Caco-2 (cell line): Measurements from ENCODE around the gene TTLL7. TPM values are rescaled to one million over a fixed set of nuclear protein-coding genes. Genes with fewer than 3 reads are reported as not detected.
A peak's percentile ranks its signal among the peaks of the same experiment; 100 is the strongest.

Source experiments
- BruUV-seq: library from RNA; stranded (reverse); fragments of 400-500 nt; replicated peaks from 2 replicates; lab custom pipeline; 2021; lab: Mats Ljungman, UMichigan
- CTCF ChIA-PET: fragments of 300-600 bp; sonication (Branson Sonifier 250); formaldehyde crosslinking; loops from one replicate; lab custom pipeline; 2022; ENCODE audit warnings: antibody characterized with exemption; lab: Charles Lee
- POLR2A ChIA-PET: fragments of 300-600 bp; sonication (Branson Sonifier 250); formaldehyde crosslinking; loops from one replicate; lab custom pipeline; 2022; ENCODE audit warnings: antibody characterized with exemption; lab: Charles Lee
- DNase-seq, 2 experiments: peaks; one replicate each; pipeline versions ENCODE4 v3.0.0 to v3.0.0-alpha.2; 2020 to 2022
- H3K27me3 ChIP-seq: replicated peaks from 2 replicates; pipeline ENCODE4 v1.6.0; 2011; ENCODE audit warnings: low read length; ENCODE audit not compliant: control insufficient read depth, insufficient read depth
- H3K36me3 ChIP-seq: 2 replicates; pipeline ENCODE4 v1.5.1; 2011; ENCODE audit warnings: low read length; ENCODE audit not compliant: control insufficient read depth, insufficient read depth
- H3K4me1 ChIP-seq: fragments of 250-450 bp; sonication (Bioruptor Pico); 2 replicates; pipeline ENCODE4 v1.5.1; 2020; ENCODE audit warnings: mild to moderate bottlenecking
- H3K4me3 ChIP-seq: 2 replicates; pipeline ENCODE4 v1.5.1; 2011; ENCODE audit warnings: low read depth, mild to moderate bottlenecking, control low read depth, low read length
- H3K9me3 ChIP-seq: fragments of 250-450 bp; sonication (Bioruptor Pico); 2 replicates; pipeline ENCODE4 v1.5.1; 2020; ENCODE audit warnings: mild to moderate bottlenecking, moderate library complexity
- H3K27ac Mint-ChIP-seq: one replicate; pipeline ENCODE4 v1.8.0; 2022; ENCODE audit warnings: mixed read lengths; ENCODE audit not compliant: unreplicated experiment
- H3K27me3 Mint-ChIP-seq: one replicate; pipeline ENCODE4 v1.8.0; 2022; ENCODE audit warnings: mixed read lengths; ENCODE audit not compliant: insufficient read depth, unreplicated experiment
- H3K36me3 Mint-ChIP-seq: one replicate; pipeline ENCODE4 v1.8.0; 2022; ENCODE audit warnings: mild to moderate bottlenecking, mixed read lengths; ENCODE audit not compliant: insufficient read depth, unreplicated experiment
- H3K4me1 Mint-ChIP-seq: one replicate; pipeline ENCODE4 v1.8.0; 2022; ENCODE audit warnings: low read depth, mixed read lengths; ENCODE audit not compliant: unreplicated experiment
- H3K4me3 Mint-ChIP-seq: one replicate; pipeline ENCODE4 v1.8.0; 2022; ENCODE audit warnings: mild to moderate bottlenecking, moderate library complexity, mixed read lengths; ENCODE audit not compliant: unreplicated experiment
- H3K9me3 Mint-ChIP-seq: one replicate; pipeline ENCODE4 v1.8.0; 2022; ENCODE audit warnings: mixed read lengths; ENCODE audit not compliant: unreplicated experiment
- intact Hi-C: fragments of 100-400 bp; cut with micrococcal nuclease; formaldehyde crosslinking; loops from one replicate; pipeline ENCODE4 v1.10.0; 2022; ENCODE audit not compliant: unreplicated experiment
- total RNA-seq: library from RNA; stranded (reverse); gene quantifications from 2 replicates; pipeline ENCODE4 v1.2.3, GENCODE V29; 2022
- TF ChIP-seq, protein P1 (sequence below), 2 experiments: fragments of 200-600 bp in 1 of 2; IDR thresholded peaks; 1 replicate in 1 of 2; 2 replicates in 1 of 2; pipeline versions ENCODE4 v1.5.1 to v1.8.0; 2011 to 2022; ENCODE audit warnings: antibody characterized with exemption in 1 of 2, control low read depth in 1 of 2, inconsistent platforms in 1 of 2, low read depth in 1 of 2, low read length in 1 of 2, mild to moderate bottlenecking in 1 of 2, moderate library complexity in 1 of 2; ENCODE audit not compliant: insufficient read depth in 1 of 2, severe bottlenecking in 1 of 2, unreplicated experiment in 1 of 2

The TTLL7 gene
- total RNA-seq, 1 experiment from 2014 or later, result 0.75 TPM

GRCh38 chr1:83819436-83819835, 179.5 kb downstream of the TTLL7 start:
- Mint-ChIP-seq H3K4me3 (peak overlapping the region; percentile 15), H3K27ac (peak overlapping the region; percentile 93), H3K4me1 (peaks cover 12% of the 10 kb centered on the region), H3K27me3 (no peaks in the 10 kb centered on the region), H3K9me3 (peaks cover 13% of the 10 kb centered on the region), H3K36me3 (no peaks in the 10 kb centered on the region)
- Histone ChIP-seq H3K27me3 (no peaks in the 10 kb centered on the region), H3K4me1 (0 out of 2 replicates have a peak, but pooled peaks cover 11% of the 10 kb centered on the region), H3K9me3 (no peaks in the 10 kb centered on the region), H3K36me3 (no peaks in the 10 kb centered on the region), H3K4me3 (no peak overlapping the region)
- TF ChIP-seq, protein P1, sequence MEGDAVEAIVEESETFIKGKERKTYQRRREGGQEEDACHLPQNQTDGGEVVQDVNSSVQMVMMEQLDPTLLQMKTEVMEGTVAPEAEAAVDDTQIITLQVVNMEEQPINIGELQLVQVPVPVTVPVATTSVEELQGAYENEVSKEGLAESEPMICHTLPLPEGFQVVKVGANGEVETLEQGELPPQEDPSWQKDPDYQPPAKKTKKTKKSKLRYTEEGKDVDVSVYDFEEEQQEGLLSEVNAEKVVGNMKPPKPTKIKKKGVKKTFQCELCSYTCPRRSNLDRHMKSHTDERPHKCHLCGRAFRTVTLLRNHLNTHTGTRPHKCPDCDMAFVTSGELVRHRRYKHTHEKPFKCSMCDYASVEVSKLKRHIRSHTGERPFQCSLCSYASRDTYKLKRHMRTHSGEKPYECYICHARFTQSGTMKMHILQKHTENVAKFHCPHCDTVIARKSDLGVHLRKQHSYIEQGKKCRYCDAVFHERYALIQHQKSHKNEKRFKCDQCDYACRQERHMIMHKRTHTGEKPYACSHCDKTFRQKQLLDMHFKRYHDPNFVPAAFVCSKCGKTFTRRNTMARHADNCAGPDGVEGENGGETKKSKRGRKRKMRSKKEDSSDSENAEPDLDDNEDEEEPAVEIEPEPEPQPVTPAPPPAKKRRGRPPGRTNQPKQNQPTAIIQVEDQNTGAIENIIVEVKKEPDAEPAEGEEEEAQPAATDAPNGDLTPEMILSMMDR (IDR thresholded peaks at IDR 0.05; ENCODE audit: insufficient read depth in 1 of 2, low read depth in 1 of 2, low read length in 1 of 2, severe bottlenecking in 1 of 2, unreplicated experiment in 1 of 2), result no peak
- no peak for DNase-seq
- no TSS peak for BruUV-seq
- intact Hi-C loops, result no loop called here
- CTCF ChIA-PET, result no interaction called here
- POLR2A ChIA-PET, result no interaction called here

- intact Hi-C loops, result no loop called here
- H3K4me3 Mint-ChIP-seq, result peak overlapping the region; percentile 15
- Histone ChIP-seq H3K36me3 (no peaks in the 10 kb centered on the region), H3K27me3 (no peaks in the 10 kb centered on the region), H3K9me3 (no peaks in the 10 kb centered on the region), H3K4me3 (no peak overlapping the region), H3K4me1 (0 out of 2 replicates have a peak, but pooled peaks cover 11% of the 10 kb centered on the region)
- H3K27ac Mint-ChIP-seq, result peak overlapping the region; percentile 93
- H3K9me3 Mint-ChIP-seq, result peaks cover 13% of the 10 kb centered on the region
- H3K36me3 Mint-ChIP-seq, result no peaks in the 10 kb centered on the region
- BruUV-seq, result no TSS peak
- TF ChIP-seq, protein P1 (IDR thresholded peaks at IDR 0.05; ENCODE audit: insufficient read depth in 1 of 2, low read depth in 1 of 2, low read length in 1 of 2, severe bottlenecking in 1 of 2, unreplicated experiment in 1 of 2), result no peak
- CTCF ChIA-PET, result no interaction called here
- DNase-seq, result peak; percentile 45 to 49
- no peaks in the 10 kb centered on the region for H3K27me3 Mint-ChIP-seq
- POLR2A ChIA-PET, result no interaction called here
- peaks cover 12% of the 10 kb centered on the region for H3K4me1 Mint-ChIP-seq
These were observed 180.0 kb downstream of the TTLL7 start for GRCh38 chr1:83818916-83819315.

DNA sequence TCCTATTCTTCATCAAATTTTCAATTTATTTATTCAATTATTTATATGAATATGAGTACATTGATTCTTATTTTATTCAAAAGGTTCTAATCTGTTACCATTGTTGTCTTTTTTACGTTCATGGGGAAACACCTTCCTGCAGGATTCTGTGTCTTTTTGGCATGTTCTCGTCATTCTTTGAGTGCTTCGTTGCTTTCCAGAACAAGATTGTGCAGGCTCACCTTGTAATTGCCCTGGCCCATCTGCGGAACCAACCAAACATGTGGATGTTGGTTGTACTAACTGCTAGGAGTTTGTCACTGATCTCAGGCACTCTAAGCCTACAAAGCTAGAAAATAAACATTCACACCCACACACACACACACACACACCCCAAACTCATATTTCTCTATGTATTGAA, 182.1 kb downstream of the TTLL7 start:
- Histone ChIP-seq H3K36me3 (no peaks in the 10 kb centered on the region), H3K9me3 (no peaks in the 10 kb centered on the region), H3K4me1 (0 out of 2 replicates have a peak, but pooled peaks cover 11% of the 10 kb centered on the region), H3K4me3 (no peak overlapping the region), H3K27me3 (no peaks in the 10 kb centered on the region)
- H3K4me3 Mint-ChIP-seq, result no peak overlapping the region
- BruUV-seq, result no TSS peak
- H3K9me3 Mint-ChIP-seq, result peaks cover 13% of the 10 kb centered on the region
- intact Hi-C loops, result no loop called here
- H3K36me3 Mint-ChIP-seq, result no peaks in the 10 kb centered on the region
- H3K4me1 Mint-ChIP-seq, result peaks cover 12% of the 10 kb centered on the region
- H3K27me3 Mint-ChIP-seq, result no peaks in the 10 kb centered on the region
- TF ChIP-seq, protein P1 (IDR thresholded peaks at IDR 0.05; ENCODE audit: insufficient read depth in 1 of 2, low read depth in 1 of 2, low read length in 1 of 2, severe bottlenecking in 1 of 2, unreplicated experiment in 1 of 2), result no peak
- POLR2A ChIA-PET, result no interaction called here
- DNase-seq, result no peak
- H3K27ac Mint-ChIP-seq, result no peak overlapping the region
- CTCF ChIA-PET, result no interaction called here
